Measurements from ENCODE around the gene RECQL5. TPM values are rescaled to one million over a fixed set of nuclear protein-coding genes. Genes with fewer than 3 reads are reported as not detected.

The RECQL5 gene
- total and polyA plus RNA-seq, 2 of the 8 experiments (the other 6 are each of a cell fraction or from before 2014, with no cell fraction given): 15.1 to 41.1 TPM

GRCh38 chr17:75619506-75620431 lies 47.2 kb downstream of the RECQL5 start (continued):
- TF ChIP-seq CBX5 (IDR thresholded peaks at IDR 0.05; ENCODE audit: low read depth, low read length): no peak
- TF ChIP-seq TCF12 (IDR thresholded peaks at IDR 0.05; ENCODE audit: low read depth, low read length): no peak
- no peak for TF ChIP-seq CHD7 (IDR thresholded peaks at IDR 0.05; ENCODE audit: insufficient replicate concordance, low read length)
- peak; percentile 23 for TF ChIP-seq TAF7 (optimal IDR thresholded peaks at IDR 0.05; ENCODE audit: borderline replicate concordance, low read depth, low read length)
- TF ChIP-seq ASH2L (IDR thresholded peaks at IDR 0.05; ENCODE audit: low read length): no peak
- TF ChIP-seq RXRA (IDR thresholded peaks at IDR 0.05; ENCODE audit: insufficient read depth, low read depth, low read length): no peak

Measured in H1 (cell line).